ENCODE results near the gene PIK3CA.
A peak's percentile ranks its signal among the peaks of the same experiment; 100 is the strongest.
"Not testable (repeated sequence)": the region's sequence is repeated elsewhere in the genome, so short reads cannot be mapped to it uniquely, and the experiment has no call there.

The PIK3CA gene

GRCh38 chr3:179147873-179148615 is at the start of gene PIK3CA:
TSS of gene PIK3CA (plus strand) at chr3:179148357. CDS start at chr3:179198826, 50,469 bp downstream.
- peak; percentile 99 for DNase-seq (ENCODE audit: low read depth)

GRCh38 chr3:179098388-179099077 is 49.6 kb upstream of the PIK3CA start:
- DNase-seq (ENCODE audit: low read depth), result peak; percentile 74

GRCh38 chr3:179100652-179101051 is 47.5 kb upstream of the PIK3CA start:
- peak; percentile 48 for DNase-seq (ENCODE audit: low read depth)

GRCh38 chr3:179105881-179106280 is 42.3 kb upstream of the PIK3CA start:
- DNase-seq (ENCODE audit: low read depth), result no peak

GRCh38 chr3:179107617-179108016 is 40.5 kb upstream of the PIK3CA start:
- DNase-seq (ENCODE audit: low read depth), result no peak

GRCh38 chr3:179108086-179108485 is 40.1 kb upstream of the PIK3CA start:
- peak; percentile 93 for DNase-seq (ENCODE audit: low read depth)

- DNase-seq (ENCODE audit: low read depth), result peak; percentile 77
Observed at GRCh38 chr3:179113903-179114302, 34.3 kb upstream of the PIK3CA start.

GRCh38 chr3:179115444-179115843 is 32.7 kb upstream of the PIK3CA start:
- peak; percentile 79 for DNase-seq (ENCODE audit: low read depth)

GRCh38 chr3:179116816-179117215 is 31.3 kb upstream of the PIK3CA start:
- DNase-seq (ENCODE audit: low read depth), result no peak

- not testable (repeated sequence) for DNase-seq (ENCODE audit: low read depth)
Observed at GRCh38 chr3:179132191-179132890, 15.8 kb upstream of the PIK3CA start.

GRCh38 chr3:179133575-179133974 is 14.6 kb upstream of the PIK3CA start:
- DNase-seq (ENCODE audit: low read depth), result no peak

GRCh38 chr3:179136195-179136594 is 12.0 kb upstream of the PIK3CA start:
- DNase-seq (ENCODE audit: low read depth), result no peak

- no peak for DNase-seq (ENCODE audit: low read depth)
Observed at GRCh38 chr3:179141890-179142289, 6.3 kb upstream of the PIK3CA start.

- peak; percentile 72 for DNase-seq (ENCODE audit: low read depth)
Observed at GRCh38 chr3:179146911-179147513, 1.1 kb upstream of the PIK3CA start.

GRCh38 chr3:179147514-179147872 is 664 bp upstream of the PIK3CA start:
- no peak for DNase-seq (ENCODE audit: low read depth)

- DNase-seq (ENCODE audit: low read depth), result peak; percentile 41
Observed at GRCh38 chr3:179148616-179149405, 654 bp downstream of the PIK3CA start.

GRCh38 chr3:179149406-179149867 is 1.3 kb downstream of the PIK3CA start:
- DNase-seq (ENCODE audit: low read depth), result peak; percentile 46

GRCh38 chr3:179149951-179150350 is 1.8 kb downstream of the PIK3CA start:
- no peak for DNase-seq (ENCODE audit: low read depth)

GRCh38 chr3:179150610-179151009 is 2.5 kb downstream of the PIK3CA start:
- DNase-seq (ENCODE audit: low read depth), result no peak

GRCh38 chr3:179151474-179151873 is 3.3 kb downstream of the PIK3CA start:
- peak; percentile 38 for DNase-seq (ENCODE audit: low read depth)

- no peak for DNase-seq (ENCODE audit: low read depth)
Observed at GRCh38 chr3:179156170-179156569, 8.0 kb downstream of the PIK3CA start.

GRCh38 chr3:179156775-179157174 is 8.6 kb downstream of the PIK3CA start:
- DNase-seq (ENCODE audit: low read depth), result no peak

All from amniotic epithelial cell (primary cell).